ENCODE data around the gene TTLL8. TPM values are rescaled to one million over a fixed set of nuclear protein-coding genes. Genes with fewer than 3 reads are reported as not detected.
"Not testable (repeated sequence)": the region's sequence is repeated elsewhere in the genome, so short reads cannot be mapped to it uniquely, and the experiment has no call there.

TTLL8 gene
- total RNA-seq, 1 experiment from 2014 or later: not detected

GRCh38 chr22:49986325-49986724, 71.8 kb downstream of the TTLL8 start:
- Histone ChIP-seq H3K4me3 (no peak overlapping the region), H3K36me3 (no peaks in the 10 kb centered on the region), H3K9me3 (replicated peaks) (peaks cover 15% of the 10 kb centered on the region), H3K4me1 (replicated peaks) (no peaks in the 10 kb centered on the region; the same call in 1 of the 2 replicates), H3K27ac (no peak overlapping the region), H3K27me3 (replicated peaks) (peaks cover 34% of the 10 kb centered on the region)
- DNase-seq (ENCODE audit: low read depth in 1 of 2, low spot score in 2 of 2): no peak

DNA sequence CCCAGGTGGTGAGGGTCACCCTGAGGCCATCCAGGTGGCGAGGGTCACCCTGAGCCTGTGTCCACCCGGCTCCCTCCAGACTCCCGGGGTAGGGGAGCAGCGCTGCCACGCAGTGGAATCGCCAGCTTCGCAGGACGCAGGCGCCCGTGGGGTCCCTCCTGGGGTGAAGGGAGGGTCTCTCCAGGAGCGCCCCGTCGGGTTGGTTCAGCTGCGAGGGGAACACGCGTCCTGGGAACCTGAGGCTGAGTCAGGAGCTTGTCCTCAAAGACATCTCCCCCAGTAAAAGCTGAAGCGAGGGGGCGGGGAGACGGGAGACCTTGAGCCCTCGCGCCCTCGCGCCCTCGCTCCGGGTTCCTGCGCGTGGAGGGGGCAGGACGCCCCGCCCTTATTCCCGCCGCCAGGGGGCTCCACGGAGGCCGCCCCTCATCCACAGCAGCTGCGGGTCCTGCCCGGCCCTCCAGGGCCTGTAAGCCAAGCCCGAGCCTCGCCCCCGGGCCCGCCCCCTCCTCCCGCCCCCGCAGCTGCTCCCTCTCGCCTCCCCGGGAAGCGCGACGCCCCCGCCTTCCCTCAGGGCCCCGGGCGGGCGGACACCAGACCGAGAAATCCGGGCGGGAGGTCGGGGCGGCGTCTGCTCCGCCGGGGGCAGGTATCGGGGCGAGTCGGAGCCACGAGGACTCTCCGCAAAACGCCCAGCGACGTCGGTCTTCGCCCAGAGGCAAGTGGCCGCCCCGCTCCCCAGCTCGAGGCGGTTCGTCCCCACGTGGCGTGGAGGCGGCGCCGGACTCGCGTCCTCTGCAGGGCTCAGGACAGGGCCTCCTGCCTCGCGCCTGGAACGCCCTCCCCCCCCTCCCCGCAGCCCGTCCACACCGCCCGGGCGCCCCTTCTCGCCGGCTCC, 74.7 kb downstream of the TTLL8 start:
- no peak overlapping the region for H3K27ac ChIP-seq
- no peaks in the 10 kb centered on the region for H3K36me3 ChIP-seq
- no peak overlapping the region for H3K4me3 ChIP-seq
- peak in 1 of 2 experiments; percentile 46 for DNase-seq (ENCODE audit: low read depth in 1 of 2, low spot score in 2 of 2)
- H3K4me1 ChIP-seq (replicated peaks): no peaks in the 10 kb centered on the region; the same call in 1 of the 2 replicates
- peaks cover 11% of the 10 kb centered on the region for H3K9me3 ChIP-seq (replicated peaks)
- H3K27me3 ChIP-seq (replicated peaks): peaks cover 37% of the 10 kb centered on the region

DNA sequence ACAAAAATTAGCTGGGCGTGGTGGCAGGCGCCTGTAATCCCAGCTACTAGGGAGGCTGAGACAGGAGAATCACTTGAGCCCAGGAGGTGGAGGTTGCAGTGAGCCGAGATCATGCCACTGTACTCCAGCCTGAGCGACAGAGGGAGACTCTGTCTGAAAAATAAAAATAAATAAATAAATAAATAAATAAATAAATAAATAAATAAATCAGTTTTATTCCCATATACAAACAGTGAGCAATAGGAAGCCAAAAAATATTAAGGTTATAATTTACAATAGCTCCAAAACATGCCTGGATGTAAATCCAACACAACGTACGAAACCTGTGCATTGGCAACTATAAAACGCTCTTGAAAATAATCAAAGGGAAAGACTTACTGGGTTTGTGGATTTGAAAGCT, 76.3 kb downstream of the TTLL8 start:
- H3K27ac ChIP-seq; H3K4me1 ChIP-seq (replicated peaks); DNase-seq (ENCODE audit: low read depth in 1 of 2, low spot score in 2 of 2); H3K4me3 ChIP-seq; H3K36me3 ChIP-seq: not testable (repeated sequence)
- Histone ChIP-seq H3K27me3 (replicated peaks) (peaks cover 37% of the 10 kb centered on the region), H3K9me3 (replicated peaks) (peaks cover 11% of the 10 kb centered on the region)

GRCh38 chr22:49979587-49980264, 78.4 kb downstream of the TTLL8 start:
- H3K27ac ChIP-seq: no peak overlapping the region
- H3K27me3 ChIP-seq (replicated peaks): peaks cover 31% of the 10 kb centered on the region
- peaks cover 2% of the 10 kb centered on the region; the same call in 1 of the 2 replicates for H3K9me3 ChIP-seq (replicated peaks)
- no peak for DNase-seq (ENCODE audit: low read depth in 1 of 2, low spot score in 2 of 2)
- H3K36me3 ChIP-seq: no peaks in the 10 kb centered on the region
- no peak overlapping the region for H3K4me3 ChIP-seq
- no peaks in the 10 kb centered on the region; the same call in 1 of the 2 replicates for H3K4me1 ChIP-seq (replicated peaks)

- Histone ChIP-seq H3K9me3 (replicated peaks) (no peaks in the 10 kb centered on the region), H3K4me3 (no peak overlapping the region), H3K4me1 (replicated peaks) (no peaks in the 10 kb centered on the region), H3K36me3 (no peaks in the 10 kb centered on the region; the same call in 1 of the 2 replicates), H3K27me3 (replicated peaks) (peaks cover 10% of the 10 kb centered on the region; the same call in 1 of the 2 replicates), H3K27ac (no peak overlapping the region)
- DNase-seq (ENCODE audit: low read depth in 1 of 2, low spot score in 2 of 2): no peak
These were observed 80.5 kb downstream of the TTLL8 start for GRCh38 chr22:49977578-49977977.

DNA sequence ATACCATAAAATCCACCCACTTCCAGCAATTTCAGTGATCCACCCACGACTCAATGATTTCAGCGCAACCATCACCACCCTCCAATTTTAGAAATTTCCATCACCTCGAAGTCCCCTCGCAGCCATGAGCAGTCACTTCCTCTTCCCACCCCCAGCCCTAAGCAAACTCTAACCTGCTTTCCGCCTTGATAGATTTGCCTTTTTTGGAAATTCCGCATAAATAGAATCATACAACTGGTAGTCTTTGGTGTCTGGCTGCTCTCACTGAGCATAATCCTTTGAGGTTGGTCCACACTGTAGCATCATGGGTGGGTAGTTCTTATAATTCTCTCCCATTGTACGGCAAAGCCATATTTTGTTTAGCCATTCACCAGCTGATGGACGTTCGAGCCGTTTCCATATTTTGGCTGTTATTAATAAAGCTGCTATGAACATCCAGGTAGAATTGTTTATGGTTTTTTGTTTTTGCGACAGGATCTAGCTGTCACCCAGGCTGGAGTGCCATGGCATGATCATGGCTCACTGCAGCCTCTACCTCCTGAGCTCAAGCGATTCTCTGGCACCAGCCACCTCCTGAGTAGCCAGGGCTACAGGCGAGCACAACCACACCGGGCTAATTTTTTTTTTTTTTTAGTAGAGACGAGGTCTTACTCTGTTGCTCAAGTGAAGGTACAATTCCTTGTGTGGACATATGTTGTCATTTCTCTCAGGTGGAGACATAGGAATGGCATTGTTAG, 81.5 kb downstream of the TTLL8 start:
- Histone ChIP-seq H3K4me3 (no peak overlapping the region), H3K9me3 (replicated peaks) (no peaks in the 10 kb centered on the region), H3K27me3 (replicated peaks) (0 out of 2 replicates have a peak, but pooled peaks cover 3% of the 10 kb centered on the region), H3K36me3 (no peaks in the 10 kb centered on the region; the same call in 1 of the 2 replicates), H3K27ac (no peak overlapping the region), H3K4me1 (replicated peaks) (peaks cover 2% of the 10 kb centered on the region)
- DNase-seq (ENCODE audit: low read depth in 1 of 2, low spot score in 2 of 2): no peak

DNA sequence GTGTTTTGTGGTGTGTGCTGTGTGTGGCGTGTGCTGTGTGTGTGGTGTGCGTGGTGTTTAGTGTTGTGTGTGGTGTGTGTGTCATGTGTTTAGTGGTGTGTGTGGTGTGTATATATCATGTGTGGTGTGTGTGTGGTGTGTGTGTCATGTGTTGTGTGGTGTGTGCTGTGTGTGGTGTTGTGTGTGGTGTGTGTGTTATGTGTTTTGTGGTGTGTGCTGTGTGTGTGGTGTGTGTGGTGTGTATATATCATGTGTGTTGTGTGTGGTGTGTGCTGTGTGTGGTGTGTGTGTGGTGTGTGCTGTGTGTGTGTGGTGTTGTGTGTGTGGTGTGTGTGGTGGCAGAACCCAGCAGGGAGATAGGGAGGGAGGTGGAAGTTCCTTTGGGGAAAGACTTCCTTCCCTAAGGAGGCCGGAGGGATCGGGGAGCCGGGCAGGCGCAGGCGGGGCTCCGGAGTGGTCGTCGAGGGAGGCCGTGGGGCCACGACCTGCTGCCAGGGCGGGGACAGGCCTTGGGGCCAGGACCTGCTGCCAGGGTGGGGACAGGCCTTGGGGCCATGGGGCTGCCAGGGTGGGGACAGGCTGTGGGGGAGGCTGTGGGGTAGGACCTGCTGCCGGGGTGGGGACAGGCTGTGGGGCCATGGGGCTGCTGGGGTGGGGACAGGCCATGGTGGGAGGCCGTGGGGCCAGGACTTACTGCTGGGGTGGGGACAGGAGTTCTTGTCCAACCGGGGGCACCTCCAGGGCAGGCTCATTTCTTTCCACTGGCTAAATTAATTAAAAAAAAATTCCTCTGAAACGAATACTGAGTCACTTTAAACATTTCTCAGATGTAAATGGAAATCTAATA, 82.3 kb downstream of the TTLL8 start:
- H3K9me3 ChIP-seq (replicated peaks): no peaks in the 10 kb centered on the region
- H3K4me1 ChIP-seq (replicated peaks): peaks cover 11% of the 10 kb centered on the region
- H3K36me3 ChIP-seq: no peaks in the 10 kb centered on the region; the same call in 1 of the 2 replicates
- 0 out of 2 replicates have a peak, but pooled peaks cover 2% of the 10 kb centered on the region for H3K27me3 ChIP-seq (replicated peaks)
- no peak overlapping the region for H3K27ac ChIP-seq
- DNase-seq (ENCODE audit: low read depth in 1 of 2, low spot score in 2 of 2): no peak
- no peak overlapping the region for H3K4me3 ChIP-seq

DNA sequence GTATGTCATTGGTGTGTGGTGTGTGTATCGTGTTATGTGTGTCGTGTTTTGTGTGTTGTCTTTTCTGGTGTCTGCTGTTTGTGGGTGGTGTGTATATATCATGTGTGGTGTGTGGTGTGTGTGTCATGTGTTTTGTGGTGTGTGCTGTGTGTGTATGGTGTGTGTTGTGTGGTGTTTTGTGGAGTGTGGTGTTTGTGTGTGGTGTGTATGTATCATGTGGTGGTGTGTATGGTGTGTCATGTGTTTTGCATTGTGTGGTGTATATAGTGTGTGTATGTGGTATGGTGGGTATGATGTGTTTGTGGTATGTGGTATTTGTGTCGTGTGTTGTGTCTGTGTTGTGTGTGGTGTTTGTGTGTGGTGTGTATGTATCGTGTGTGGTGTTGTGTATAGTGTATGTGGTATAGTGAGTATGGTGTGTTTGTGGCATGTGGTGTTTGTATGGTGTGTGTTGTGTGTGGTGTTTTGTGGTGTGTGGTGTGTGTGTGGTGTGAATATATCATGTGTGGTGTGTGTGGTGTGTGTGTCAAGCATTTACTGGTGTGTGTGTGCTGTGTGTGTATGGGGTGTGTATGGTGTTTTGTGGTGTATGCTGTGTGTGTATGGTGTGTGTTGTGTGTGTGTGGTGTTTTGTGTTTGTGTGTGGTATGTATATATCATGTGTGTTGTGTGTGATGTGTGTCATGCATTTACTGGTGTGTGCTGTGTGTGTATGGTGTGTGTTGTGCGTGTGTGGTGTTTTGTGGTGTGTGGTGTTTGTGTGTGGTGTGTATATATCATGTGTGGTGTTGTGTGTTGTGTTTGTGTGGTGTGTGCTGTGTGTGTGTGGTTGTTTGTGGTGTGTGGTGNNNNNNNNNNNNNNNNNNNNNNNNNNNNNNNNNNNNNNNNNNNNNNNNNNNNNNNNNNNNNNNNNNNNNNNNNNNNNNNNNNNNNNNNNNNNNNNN, 84.8 kb downstream of the TTLL8 start:
- no peak for DNase-seq (ENCODE audit: low read depth in 1 of 2, low spot score in 2 of 2)
- no peaks in the 10 kb centered on the region for H3K9me3 ChIP-seq (replicated peaks)
- no peak overlapping the region for H3K4me3 ChIP-seq
- no peak overlapping the region for H3K27ac ChIP-seq
- no peaks in the 10 kb centered on the region; the same call in 1 of the 2 replicates for H3K36me3 ChIP-seq
- no peaks in the 10 kb centered on the region for H3K27me3 ChIP-seq (replicated peaks)
- peaks cover 18% of the 10 kb centered on the region for H3K4me1 ChIP-seq (replicated peaks)

DNA sequence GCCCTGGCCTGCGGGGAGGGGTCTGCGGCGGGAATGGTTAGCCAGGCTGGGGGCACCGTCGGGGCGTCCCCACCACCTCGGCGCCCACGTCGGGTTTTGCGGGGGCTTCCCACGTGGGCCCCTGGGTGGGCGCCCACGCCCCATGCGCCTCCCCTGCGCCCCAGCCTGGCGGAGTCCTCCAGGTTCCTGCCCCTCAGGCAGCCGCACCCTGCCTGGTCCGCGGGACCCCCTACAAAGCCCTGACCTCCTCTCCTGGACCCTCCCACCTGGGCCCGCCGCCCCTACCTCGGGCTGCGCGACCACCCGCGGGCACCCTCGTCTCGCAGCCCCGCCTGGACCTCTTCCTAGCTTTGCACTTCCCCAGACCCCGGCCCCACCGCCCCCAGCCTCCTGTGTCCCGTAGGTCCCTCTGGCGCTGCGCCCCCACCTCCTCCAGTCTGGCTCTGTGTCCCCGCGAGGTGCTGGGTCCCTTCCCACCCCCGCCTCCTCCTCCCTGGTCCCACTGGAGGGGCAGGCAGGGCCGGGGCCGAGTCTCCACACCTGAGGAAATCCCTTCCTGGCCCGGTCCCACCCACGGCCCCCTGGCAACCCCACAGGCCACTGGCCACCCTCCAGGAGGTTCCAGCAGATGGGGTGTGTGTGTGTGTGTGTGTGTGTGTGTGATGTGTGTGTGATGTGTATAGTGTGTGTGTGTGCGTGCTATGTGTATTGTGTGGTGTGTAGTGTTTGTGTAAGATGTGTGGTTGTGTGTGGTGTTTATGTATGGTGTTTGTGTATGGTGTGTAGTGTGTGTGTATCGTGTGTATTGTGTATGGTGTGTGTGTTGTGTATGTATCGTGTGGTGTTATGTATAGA, 85.7 kb downstream of the TTLL8 start:
- no peaks in the 10 kb centered on the region for H3K9me3 ChIP-seq (replicated peaks)
- H3K4me3 ChIP-seq: no peak overlapping the region
- H3K36me3 ChIP-seq: no peaks in the 10 kb centered on the region; the same call in 1 of the 2 replicates
- H3K27ac ChIP-seq: no peak overlapping the region
- DNase-seq (ENCODE audit: low read depth in 1 of 2, low spot score in 2 of 2): no peak
- H3K4me1 ChIP-seq (replicated peaks): peaks cover 18% of the 10 kb centered on the region
- no peaks in the 10 kb centered on the region for H3K27me3 ChIP-seq (replicated peaks)

DNA sequence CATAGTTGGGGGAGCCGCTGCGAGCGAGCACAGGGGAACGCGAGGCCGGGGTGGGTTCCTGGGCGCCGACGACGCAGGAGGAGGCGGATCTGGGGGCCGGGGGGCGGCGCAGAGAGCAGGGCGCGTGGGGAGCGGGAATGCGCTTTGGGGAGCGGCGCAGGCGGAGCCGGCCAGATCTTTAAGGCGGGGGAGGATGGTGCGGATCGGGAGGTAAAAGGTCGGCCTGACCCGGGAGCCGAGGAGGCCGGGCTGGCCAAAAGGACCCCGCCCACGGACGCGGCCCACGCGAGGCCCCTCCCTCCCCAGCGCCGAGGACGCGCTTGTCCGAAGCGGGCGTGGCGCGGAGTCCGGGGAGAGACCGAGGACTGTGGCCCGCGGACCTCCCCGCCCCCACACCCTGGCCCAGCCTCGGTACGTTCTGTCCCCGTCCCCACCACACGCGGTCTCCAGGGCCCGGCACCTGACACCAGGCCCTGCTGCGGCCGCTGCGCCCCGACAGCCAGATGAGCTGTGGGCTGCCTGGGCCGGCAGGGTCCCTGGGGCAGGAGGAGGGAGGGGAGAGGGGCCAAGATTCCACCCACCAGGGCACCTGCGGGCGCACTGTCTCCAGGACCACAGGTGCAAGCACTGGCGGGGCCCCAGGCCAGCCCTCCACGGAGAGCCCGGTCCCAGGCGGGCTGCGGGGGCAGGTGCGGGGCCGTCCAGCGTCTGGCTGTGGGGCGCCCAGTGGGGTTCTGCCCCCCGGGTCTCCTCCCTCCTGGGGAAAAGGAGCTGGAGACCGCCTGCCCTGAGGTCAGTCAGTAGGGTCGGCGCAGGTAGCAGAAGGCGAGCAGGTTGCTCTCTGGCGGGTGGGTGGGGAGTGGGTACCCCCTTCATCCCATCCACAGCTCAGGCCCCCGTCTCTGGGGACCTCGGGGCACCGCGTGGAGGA, 86.6 kb downstream of the TTLL8 start:
- Histone ChIP-seq H3K4me3 (peak overlapping the region; percentile 32), H3K36me3 (peaks cover 3% of the 10 kb centered on the region), H3K27me3 (replicated peaks) (no peaks in the 10 kb centered on the region), H3K9me3 (replicated peaks) (no peaks in the 10 kb centered on the region), H3K27ac (peak overlapping the region; percentile 12; the same call in 1 of the 2 replicates), H3K4me1 (replicated peaks) (peaks cover 18% of the 10 kb centered on the region)
- DNase-seq (ENCODE audit: low read depth in 1 of 2, low spot score in 2 of 2): no peak
